GM11168 (cell line): ENCODE measurements around the gene LSM14A.
"Not testable (repeated sequence)": the region's sequence is repeated elsewhere in the genome, so short reads cannot be mapped to it uniquely, and the experiment has no call there.

ENCODE experiments used
- in situ Hi-C: fragments of 300-500 bp; cut with MboI; formaldehyde crosslinking; loops from one replicate; pipeline ENCODE4 v1.12.0; 2022; ENCODE audit warnings: low sequenced_read_pairs; ENCODE audit not compliant: unreplicated experiment

LSM14A gene

DNA sequence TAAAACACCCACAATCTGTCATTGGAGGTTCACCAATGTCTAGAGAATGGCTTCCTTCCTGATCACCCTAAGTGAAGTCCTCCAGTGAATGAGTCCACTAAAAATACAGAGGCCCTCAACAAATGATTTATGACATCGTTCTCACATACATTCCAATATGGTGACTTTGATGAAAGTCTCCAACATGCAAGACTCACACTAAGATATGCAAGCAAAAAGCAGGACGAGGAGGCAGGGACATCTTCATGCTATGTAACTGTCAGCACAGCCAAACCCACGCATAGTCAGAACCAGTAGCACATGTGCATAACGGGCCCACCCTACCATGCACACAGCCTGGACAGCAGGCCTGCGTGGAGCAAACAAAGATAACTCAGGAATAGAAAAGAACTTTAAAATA lies 16.6 kb upstream of the LSM14A start:
- in situ Hi-C loops, result no loop called here

DNA sequence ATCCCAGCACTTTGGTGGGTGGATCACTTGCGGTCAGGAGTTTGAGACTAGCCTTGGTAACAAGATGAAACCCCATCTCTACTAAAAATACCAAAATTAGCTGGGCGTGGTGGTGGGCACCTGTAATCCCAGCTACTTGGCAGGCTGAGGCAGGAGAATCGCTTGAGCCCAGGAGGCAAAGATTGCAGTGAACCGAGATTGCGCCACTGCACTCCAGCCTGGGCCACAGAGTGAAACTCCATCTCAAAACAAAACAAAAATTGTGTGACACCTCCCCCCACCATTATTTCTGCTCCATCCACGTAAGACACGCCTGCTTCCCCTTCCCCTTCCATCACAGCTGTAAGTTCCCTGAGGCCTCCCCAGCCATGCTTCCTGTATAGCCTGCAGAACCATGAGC lies 13.3 kb upstream of the LSM14A start:
- in situ Hi-C loops, result not testable (repeated sequence)

DNA sequence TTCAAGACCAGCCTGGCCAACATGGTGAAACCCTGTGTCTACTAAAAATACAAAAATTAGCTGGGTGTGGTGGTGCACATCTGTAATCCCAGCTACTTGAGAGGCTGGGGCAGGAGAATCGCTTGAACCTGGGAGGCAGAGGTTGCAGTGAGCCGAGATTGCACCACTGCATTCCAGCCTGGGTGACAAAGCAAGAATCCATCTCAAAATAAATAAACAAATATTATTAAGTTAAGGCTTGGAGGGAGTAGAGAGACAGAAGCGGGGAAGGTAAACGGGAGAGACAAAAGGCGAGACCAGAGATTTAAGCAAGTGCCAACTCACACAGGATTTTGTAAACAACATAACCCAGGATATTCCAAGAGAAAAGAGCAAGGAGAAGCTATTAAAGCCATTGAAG lies 12.8 kb upstream of the LSM14A start:
- in situ Hi-C loops, result not testable (repeated sequence)

DNA sequence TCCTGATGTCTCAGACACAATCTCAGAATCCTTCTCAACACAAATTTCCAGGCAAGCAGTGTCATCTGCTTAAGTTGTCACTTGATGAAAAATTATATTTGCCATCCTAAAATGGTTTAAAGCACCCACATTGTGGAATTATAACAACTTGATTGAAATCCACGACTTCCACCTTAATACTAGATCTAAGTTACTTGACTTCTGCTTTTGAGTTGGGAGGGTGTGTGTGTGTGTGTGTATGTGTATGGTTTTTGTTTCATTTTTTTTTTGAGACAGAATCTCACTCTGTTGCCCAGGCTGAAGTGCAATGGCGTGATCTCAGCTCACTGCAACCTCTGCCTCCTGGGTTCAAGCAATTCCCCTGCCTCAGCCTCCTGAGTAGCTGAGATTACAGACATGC lies 10.4 kb upstream of the LSM14A start:
- in situ Hi-C loops, result not testable (repeated sequence)

DNA sequence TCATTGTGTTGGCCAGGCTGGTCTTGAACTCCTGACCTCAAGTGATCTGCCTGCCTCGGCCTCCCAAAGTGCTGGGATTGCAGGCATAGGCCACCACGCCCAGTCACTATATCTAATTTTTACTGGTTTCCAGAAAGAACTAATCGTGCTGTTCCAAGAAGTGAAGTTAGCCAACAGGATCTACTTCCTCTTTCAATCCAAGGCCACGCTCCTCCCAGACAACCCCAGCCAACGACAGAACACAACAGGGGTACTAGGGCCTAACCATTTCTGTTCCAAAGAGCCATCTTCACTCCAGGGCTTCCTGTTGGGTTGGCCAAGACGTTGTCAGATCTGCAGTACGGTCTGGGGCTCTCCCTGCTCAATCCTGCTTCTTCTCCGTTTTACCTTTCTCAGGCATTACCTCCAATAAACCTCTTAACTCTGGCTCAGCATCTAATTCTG lies 7.0 kb upstream of the LSM14A start:
- in situ Hi-C loops, result no loop called here

DNA sequence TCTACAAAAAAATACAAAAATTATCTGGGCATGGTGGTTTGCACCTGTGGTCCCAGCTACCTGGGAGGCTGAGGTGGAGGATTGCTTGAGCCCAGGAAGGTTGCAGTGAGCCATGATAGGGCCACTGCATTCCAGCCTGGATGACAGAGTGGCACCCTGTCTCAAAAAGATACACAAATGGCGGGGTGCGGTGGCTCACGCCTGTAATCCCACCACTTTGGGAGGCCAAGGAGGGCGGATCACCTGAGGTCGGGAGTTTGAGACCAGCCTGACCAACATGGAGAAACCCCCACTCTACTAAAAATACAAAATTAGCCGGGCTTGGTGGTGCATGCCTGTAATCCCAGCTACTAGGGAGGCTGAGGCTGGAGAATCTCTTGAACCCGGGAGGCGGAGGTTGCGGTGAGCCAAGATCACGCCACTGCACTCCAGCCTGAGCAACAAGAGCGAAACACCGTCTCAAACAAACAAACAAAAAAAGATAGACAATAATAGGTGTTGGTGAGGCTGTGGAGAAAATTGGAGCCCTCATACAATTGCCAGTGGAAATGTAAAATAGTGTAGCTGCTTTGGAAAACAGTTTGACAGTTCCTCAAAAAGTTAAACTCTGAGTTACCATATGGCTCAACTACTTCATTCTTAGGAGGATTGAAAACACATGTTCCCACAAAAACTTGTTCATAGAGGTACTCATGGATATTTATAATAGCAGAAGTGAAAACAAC lies 2.7 kb upstream of the LSM14A start:
- in situ Hi-C loops, result not testable (repeated sequence)

DNA sequence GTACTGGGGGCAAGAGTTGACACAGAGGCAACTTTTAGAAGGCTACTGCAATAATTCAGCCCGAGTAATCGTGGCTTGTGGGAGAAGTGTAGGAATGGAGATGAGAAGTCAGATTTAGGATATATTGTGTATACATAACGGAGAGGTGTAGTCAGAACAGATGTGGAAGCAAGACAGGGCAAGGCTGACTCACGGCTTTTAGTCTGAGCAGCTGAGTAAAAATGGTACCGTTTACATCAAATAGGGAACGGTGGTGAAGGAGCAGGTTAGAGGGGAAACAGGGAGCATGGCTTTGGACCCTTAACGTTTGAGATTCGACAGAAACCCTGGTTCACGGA lies 796 bp upstream of the LSM14A start:
- in situ Hi-C loops, result no loop called here

DNA sequence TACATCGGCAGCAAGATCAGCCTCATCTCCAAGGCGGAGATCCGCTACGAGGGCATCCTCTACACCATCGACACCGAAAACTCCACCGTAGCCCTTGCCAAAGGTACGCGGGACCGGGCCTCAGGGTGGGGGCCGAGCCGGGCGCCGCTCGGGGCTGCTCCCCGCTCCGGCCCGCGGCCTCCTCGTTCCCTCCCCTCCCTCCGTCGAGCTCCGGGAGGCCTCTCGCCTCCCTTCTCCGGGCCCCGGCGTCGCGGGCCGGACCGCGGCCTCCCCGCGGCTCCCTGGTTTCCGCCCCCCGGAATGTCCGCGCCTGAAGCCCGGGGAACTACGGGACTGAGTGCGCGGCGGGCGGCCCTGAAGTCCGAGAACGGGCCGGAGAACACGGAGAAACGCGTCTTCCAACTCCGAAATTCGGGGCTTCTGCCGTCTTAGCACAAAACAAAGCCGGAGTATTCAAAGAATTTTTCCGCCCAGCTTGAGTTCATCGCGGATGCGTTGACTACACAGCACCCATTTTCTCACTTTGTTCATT lies 423 bp downstream of the LSM14A start:
- in situ Hi-C loops, result no loop called here

DNA sequence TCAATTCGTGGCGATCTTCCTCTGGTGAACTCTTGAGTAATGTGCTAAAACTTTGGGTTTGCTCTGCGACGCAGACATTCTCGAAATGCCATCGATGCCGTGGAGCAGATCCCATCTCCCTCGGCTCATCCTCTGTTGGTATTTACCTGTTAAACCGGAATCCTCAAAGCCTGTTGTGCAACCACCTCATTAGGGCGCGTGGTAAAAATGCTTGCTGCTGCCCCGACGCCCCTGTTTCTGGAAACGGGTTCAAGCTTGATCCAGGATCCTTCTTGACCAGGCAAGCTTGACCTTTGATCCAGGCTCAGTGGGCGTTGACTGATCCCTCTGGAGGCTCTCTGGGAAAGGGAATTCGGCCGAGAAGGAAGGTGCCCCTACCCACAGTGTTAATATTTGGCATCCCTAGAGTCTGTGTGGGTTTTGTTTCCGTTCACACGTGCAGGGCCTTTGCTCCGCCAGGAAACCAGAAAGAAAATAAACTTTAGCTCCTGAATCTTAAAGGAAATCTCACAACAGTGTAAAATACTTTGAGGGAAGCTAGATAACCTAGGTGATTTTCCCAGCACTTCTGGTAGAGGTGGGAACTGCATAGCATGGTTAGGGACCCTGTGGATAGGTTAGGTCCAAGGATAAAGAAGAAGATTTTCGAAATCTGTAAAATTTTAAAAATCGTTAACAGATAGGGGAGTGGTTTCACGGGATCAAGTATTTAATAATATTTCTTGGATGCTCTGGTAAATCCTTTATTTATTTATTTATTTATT lies 1.1 kb downstream of the LSM14A start:
- in situ Hi-C loops, result no loop called here

DNA sequence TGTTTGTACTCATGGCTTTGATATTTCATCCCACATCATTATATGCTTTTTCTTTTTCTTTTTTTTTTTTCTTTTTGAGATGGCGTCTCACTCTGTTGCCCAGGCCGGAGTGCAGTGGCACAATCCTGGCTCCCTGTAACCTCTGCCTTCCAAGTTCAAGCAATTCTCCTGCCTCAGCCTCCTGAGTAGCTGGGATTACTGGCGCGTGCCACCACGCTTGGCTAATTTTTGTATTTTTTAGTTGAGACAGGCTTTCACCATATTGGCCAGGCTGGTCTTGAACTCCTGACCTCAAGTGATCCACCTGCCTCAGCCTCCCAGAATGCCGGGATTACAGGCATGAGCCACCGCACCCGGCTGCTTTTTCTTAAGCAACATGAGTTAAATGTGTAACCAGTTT lies 2.9 kb downstream of the LSM14A start:
- in situ Hi-C loops, result not testable (repeated sequence)

DNA sequence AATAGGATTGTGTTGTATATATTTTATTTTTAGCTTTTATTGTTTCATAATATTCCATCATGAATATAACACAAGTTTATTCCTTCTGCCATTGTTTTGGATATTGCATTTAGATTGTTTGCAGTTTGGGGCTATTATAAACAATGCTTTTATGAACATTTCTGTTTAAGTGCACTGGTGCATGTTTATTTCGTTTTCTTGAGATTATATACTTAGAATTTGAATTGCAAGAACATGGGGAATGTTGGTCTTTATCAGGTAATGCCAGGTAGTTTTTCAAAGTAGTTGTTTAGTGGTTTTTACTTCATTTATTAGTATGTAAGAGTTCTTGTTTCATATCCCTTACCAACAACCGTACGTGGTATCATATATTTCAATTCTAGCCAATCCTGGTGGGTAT lies 4.3 kb downstream of the LSM14A start:
- in situ Hi-C loops, result no loop called here

DNA sequence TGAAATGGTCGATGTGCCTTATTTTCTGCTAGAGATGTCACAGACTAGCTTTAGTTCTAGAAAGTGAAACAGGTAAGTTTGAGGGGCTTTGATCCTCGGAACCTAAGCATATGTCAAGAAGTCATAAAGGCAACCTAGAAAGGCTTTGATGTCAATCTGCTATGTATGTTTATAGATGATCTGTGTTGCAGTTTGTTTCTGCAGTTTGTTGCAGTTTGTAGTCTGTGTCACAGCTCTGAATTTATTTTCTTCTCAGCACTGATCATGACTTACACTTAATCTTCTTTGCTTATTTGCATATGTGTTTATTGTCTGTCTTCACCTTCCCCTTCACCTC lies 5.9 kb downstream of the LSM14A start:
- in situ Hi-C loops, result no loop called here

DNA sequence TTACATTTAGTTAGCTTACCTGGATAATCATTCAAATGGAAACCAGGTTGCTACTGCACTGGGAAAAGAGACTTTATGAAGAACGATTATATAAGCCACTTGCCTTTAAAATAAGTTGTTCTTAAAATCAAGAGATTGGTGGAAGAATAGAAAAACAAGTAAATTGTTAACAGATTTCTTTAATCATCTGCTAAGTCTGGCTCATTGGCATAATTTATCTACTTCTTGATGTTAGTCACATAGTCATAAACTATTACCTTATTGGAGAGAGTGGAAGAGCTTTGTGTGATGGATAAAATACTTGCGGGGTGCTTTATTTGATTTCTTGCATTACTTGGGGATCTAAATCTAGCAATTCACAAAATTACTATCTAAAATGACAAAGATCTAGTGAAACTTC lies 6.8 kb downstream of the LSM14A start:
- in situ Hi-C loops, result no loop called here

DNA sequence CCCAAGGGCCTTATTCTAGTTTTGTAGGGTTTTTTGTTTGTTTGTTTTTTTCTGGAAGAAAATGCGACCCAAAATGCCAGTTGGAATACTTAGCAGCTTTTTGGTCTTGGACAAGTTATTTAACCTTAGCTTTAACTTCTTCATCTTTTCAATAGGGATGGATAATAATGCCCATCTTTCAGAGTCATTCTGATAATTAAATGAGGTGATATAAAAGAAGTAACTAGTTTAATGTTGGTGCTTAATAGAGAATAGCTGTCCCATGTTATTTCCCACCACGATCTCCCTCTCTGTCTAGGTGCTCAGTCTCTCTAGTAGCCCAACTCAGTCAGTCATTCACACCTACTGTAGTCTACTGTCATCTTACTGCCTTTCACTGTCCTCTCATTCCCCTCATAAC lies 8.0 kb downstream of the LSM14A start:
- in situ Hi-C loops, result no loop called here

DNA sequence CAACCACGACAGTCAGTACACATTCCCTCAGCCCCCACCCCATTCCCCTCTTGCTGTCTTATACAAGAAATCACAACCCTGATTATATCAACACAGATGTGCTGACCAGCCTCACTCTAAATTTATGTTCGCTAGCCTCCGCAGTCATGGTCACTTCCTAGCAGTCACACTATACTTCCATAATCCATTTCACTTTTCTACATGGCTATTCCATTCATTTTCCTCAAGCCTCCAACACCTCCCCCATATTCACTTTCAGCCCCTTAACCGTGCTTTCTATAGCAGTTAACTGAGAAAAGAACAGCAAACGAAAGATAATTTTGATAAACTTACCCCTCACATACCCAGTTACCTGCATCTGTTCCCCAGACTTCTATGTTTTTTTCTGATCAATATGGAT lies 8.4 kb downstream of the LSM14A start:
- in situ Hi-C loops, result no loop called here

DNA sequence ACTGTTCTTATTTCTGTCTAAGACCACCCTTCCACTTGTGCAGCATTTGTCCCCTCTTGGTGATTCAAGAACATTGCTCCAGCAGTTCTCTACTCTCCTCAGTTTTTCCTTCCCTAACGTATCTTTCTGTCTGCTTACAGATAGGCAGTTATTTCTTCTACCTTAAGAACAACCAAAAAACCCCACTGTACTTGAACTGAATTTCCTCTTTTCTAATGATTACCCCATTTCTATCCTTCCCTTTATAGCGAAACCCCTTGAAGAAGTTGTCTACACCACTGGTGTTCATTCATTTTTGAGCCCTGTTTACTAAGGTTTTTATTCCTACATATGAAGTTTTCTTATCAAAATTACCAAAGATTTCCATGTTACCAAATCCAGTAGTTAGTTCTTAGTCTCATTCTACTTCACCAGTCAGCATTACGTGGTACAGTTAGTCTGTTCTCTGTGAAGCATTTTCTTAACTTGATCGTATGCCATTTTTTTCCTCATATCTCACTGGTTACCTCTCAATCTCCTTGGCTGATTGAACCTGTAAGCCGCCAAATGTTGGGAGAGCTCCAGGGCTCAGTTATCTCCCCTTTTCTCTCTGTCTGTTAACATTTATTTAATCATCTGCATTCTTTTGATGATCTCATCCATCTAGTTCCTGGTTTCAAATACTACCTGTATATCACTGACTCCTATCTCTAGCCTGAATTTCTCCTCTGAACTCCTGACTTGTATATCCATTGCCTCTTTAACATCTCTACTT lies 9.0 kb downstream of the LSM14A start:
- in situ Hi-C loops, result no loop called here

DNA sequence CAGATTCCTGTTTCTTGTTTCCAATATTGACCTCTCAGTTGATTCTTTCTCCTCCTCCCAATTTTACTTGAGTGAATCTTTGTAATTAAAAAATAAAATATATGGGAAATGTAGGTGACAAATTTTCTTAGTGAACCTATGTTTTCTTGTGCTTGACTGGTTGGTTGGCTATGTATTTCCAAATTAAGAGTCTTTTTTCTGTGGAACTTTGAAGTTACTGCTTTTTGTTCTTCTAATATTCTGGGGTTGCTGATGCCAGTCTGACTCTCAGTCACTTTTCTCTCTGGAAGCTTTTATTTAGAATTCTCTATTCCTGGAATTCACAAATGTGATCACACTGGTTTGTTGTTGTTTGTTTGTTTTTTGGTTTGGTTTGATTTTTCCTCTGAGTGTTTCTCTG lies 9.8 kb downstream of the LSM14A start:
- in situ Hi-C loops, result no loop called here

DNA sequence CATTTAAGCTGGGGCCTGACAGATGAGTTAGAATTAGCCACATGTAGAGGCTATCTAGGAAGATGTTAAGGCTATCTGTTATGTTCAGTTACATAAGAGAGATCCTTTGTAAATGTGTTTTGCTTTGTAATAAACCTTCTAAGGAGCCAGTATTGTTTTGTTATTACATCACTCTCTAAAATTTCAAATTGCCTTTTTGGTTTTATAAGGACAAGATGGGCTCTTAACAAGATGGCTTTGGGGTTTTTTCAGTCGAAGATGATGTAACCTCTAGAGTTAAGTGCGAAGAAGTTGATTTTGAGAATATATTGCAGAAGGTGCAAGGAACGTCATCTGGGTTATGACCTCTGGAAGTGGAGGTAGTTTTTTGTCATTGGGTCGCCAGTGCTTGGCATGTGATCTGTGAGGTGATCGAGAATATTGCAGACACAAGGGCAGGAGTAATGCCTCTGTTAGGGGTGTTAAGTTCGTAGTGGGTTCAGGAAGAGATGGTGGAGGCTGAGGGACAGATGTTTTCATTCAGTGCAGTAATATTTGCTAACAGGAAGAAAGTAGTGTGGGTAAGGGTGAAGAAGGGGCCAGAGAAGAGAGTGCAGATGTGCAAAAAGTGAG lies 12.7 kb downstream of the LSM14A start:
- in situ Hi-C loops, result no loop called here

DNA sequence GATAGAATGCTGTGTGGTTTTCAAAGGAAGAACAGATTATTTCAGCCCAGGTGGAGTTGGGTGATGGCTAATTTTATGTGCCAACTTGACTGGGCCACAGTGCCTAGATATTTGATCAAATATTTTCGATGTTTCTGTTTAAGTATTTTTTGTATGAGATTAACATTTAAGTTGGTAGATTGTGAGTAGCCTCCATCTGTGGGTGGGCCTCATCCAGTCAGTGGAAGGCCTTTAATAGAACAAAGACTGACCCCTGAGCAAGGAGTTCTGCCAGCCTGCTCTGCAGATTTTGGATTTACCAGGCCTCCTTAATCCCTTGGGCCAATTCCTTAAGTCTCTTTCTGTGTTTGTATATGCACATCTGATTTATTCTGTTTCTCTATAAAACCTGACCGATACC lies 13.9 kb downstream of the LSM14A start:
- in situ Hi-C loops, result no loop called here

DNA sequence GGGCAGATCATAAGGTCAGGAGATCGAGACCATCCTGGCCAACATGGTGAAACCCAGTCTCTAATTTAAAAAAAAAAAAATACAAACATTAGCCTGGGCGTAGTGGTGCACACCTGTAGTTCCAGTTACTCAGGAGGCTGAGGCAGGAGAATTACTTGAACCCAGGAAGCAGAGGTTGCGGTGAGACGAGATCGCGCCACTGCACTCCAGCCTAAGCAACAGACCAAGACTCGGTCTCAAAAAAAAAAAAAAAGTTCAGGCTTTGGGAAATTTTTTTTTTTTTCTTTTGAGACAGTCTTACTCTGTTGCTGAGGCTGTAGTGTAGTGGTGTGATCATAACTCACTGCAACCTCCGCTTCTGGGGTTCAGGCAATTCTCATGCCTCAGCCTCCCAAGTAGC lies 14.7 kb downstream of the LSM14A start:
- in situ Hi-C loops, result no loop called here

DNA sequence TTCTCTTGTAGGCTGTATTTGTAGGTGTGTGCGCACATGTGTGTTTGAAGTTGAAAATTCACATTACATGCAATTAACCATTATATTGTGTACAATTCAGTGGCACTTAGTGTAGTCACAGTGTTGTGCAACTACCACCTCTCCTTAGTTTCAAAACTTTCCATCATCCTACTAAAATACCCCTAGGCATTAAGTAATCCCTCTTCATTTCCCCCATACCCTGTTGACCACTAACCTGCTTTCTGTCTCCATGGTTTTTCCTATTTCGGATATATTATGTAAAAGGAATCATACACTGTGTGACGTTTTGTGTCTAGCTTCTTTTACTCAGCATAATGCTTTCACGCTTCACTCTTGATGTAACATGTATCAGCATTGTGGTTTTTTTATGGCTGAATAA lies 16.1 kb downstream of the LSM14A start:
- in situ Hi-C loops, result no loop called here
